H9 (cell line): Measurements from ENCODE around the gene PLAU. TPM values are rescaled to one million over a fixed set of nuclear protein-coding genes. Genes with fewer than 3 reads are reported as not detected.

ENCODE experiments used
- DNase-seq: peaks from one replicate; pipeline ENCODE4 v3.0.0-alpha.2; 2017
- H2AFZ ChIP-seq: one replicate; pipeline ENCODE4 v1.6.1; 2013; ENCODE audit warnings: mild to moderate bottlenecking, low read length, control low read depth, moderate library complexity
- H2AK5ac ChIP-seq: 2 replicates; pipeline ENCODE4 v1.6.1; 2013; ENCODE audit warnings: low read length, control low read depth, mixed read lengths; ENCODE audit not compliant: insufficient read length
- H2BK120ac ChIP-seq: one replicate; pipeline ENCODE4 v1.6.1; 2013; ENCODE audit warnings: low read depth, mild to moderate bottlenecking, low read length, control low read depth, inconsistent platforms; ENCODE audit not compliant: poor library complexity, severe bottlenecking
- H2BK12ac ChIP-seq: 2 replicates; pipeline ENCODE4 v1.6.1; 2013; ENCODE audit warnings: low read length, control low read depth, mixed read lengths, low read depth; ENCODE audit not compliant: insufficient read length
- H2BK15ac ChIP-seq: 2 replicates; pipeline ENCODE4 v1.6.1; 2013; ENCODE audit warnings: low read depth, low read length, control low read depth
- H2BK20ac ChIP-seq: one replicate; pipeline ENCODE4 v1.6.1; 2013; ENCODE audit warnings: low read depth, mild to moderate bottlenecking, low read length, control low read depth, inconsistent platforms; ENCODE audit not compliant: poor library complexity, severe bottlenecking
- H2BK5ac ChIP-seq: 2 replicates; pipeline ENCODE4 v1.6.1; 2013; ENCODE audit warnings: low read length, control low read depth, mixed read lengths; ENCODE audit not compliant: insufficient read length
- H3K14ac ChIP-seq: 2 replicates; pipeline ENCODE4 v1.6.1; 2013; ENCODE audit warnings: low read length, control low read depth; ENCODE audit not compliant: insufficient read depth
- H3K18ac ChIP-seq: 2 replicates; pipeline ENCODE4 v1.6.1; 2013; ENCODE audit warnings: low read depth, mild to moderate bottlenecking, mixed read lengths, low read length, control low read depth; ENCODE audit not compliant: insufficient read length
- H3K23ac ChIP-seq: 2 replicates; pipeline ENCODE4 v1.6.1; 2013; ENCODE audit warnings: low read length, control low read depth, mixed read lengths, low read depth; ENCODE audit not compliant: insufficient read length
- H3K23me2 ChIP-seq: 2 replicates; pipeline ENCODE4 v1.6.1; 2013; ENCODE audit warnings: low read depth, mild to moderate bottlenecking, mixed read lengths, low read length, control low read depth; ENCODE audit not compliant: insufficient read length, poor library complexity, severe bottlenecking
- H3K27ac ChIP-seq: 2 replicates; pipeline ENCODE4 v1.5.1; 2013; ENCODE audit warnings: low read length, control low read depth, mixed read lengths, low read depth; ENCODE audit not compliant: insufficient read length
- H3K27me3 ChIP-seq: 2 replicates; pipeline ENCODE4 v1.6.1; 2013; ENCODE audit warnings: low read length, control low read depth, inconsistent platforms; ENCODE audit not compliant: insufficient read depth
- H3K4ac ChIP-seq: 2 replicates; pipeline ENCODE4 v1.6.1; 2013; ENCODE audit warnings: low read depth, mild to moderate bottlenecking, control low read depth, inconsistent platforms, low read length, moderate library complexity
- H3K4me1 ChIP-seq: 2 replicates; pipeline ENCODE4 v1.6.1; 2013; ENCODE audit warnings: low read length, control low read depth, inconsistent platforms; ENCODE audit not compliant: insufficient read depth
- H3K4me2 ChIP-seq: 2 replicates; pipeline ENCODE4 v1.6.1; 2013; ENCODE audit warnings: low read length, control low read depth, mixed read lengths; ENCODE audit not compliant: insufficient read length, insufficient read depth
- H3K56ac ChIP-seq: 2 replicates; pipeline ENCODE4 v1.6.1; 2013; ENCODE audit warnings: low read depth, mild to moderate bottlenecking, mixed read lengths, low read length, control low read depth; ENCODE audit not compliant: insufficient read length
- H3K79me1 ChIP-seq: 2 replicates; pipeline ENCODE4 v1.6.1; 2013; ENCODE audit warnings: low read depth, mild to moderate bottlenecking, moderate library complexity, low read length, control low read depth, inconsistent platforms; ENCODE audit not compliant: insufficient read depth, poor library complexity, severe bottlenecking
- H3K79me2 ChIP-seq: 2 replicates; pipeline ENCODE4 v1.6.1; 2013; ENCODE audit warnings: low read length, control low read depth, inconsistent platforms; ENCODE audit not compliant: insufficient read depth
- H3K9ac ChIP-seq: 2 replicates; pipeline ENCODE4 v1.6.1; 2013; ENCODE audit warnings: low read length, control low read depth, mixed read lengths; ENCODE audit not compliant: insufficient read length; ENCODE audit errors: extremely low read depth
- H3K9me3 ChIP-seq: one replicate; pipeline ENCODE4 v1.6.1; 2013; ENCODE audit warnings: low read depth, low read length, inconsistent platforms; ENCODE audit not compliant: control insufficient read depth
- H3T11ph ChIP-seq: one replicate; pipeline ENCODE4 v1.6.1; 2013; ENCODE audit warnings: mild to moderate bottlenecking, low read length, control low read depth, inconsistent platforms
- H4K20me1 ChIP-seq: one replicate; pipeline ENCODE4 v1.6.1; 2013; ENCODE audit not compliant: control insufficient read depth, insufficient read length, insufficient read depth
- H4K5ac ChIP-seq: 2 replicates; pipeline ENCODE4 v1.6.1; 2013; ENCODE audit warnings: low read depth, mild to moderate bottlenecking, mixed read lengths, low read length, control low read depth; ENCODE audit not compliant: insufficient read length
- H4K8ac ChIP-seq: replicated peaks from 2 replicates; pipeline ENCODE4 v1.6.1; 2013; ENCODE audit warnings: low read length, control low read depth, mixed read lengths, low read depth; ENCODE audit not compliant: insufficient read length
- H4K91ac ChIP-seq: 2 replicates; pipeline ENCODE4 v1.6.1; 2013; ENCODE audit warnings: low read depth, mild to moderate bottlenecking, moderate library complexity, mixed read lengths, low read length, control low read depth; ENCODE audit not compliant: insufficient read length
- H3K27ac Mint-ChIP-seq, 3 experiments: 2 replicates in 2 of 3; 3 replicates in 1 of 3; pipeline ENCODE4 v1.8.0; 2020 to 2021; ENCODE audit warnings: mixed read lengths in 3 of 3, mild to moderate bottlenecking in 1 of 3, moderate library complexity in 1 of 3
- H3K27me3 Mint-ChIP-seq: 2 replicates; pipeline ENCODE4 v1.8.0; 2021; ENCODE audit warnings: low read depth, mild to moderate bottlenecking, moderate library complexity, mixed read lengths
- H3K36me3 Mint-ChIP-seq, 3 experiments: 2 replicates in 2 of 3; 3 replicates in 1 of 3; pipeline ENCODE4 v1.8.0; 2020 to 2021; ENCODE audit warnings: low read depth in 3 of 3, mixed read lengths in 3 of 3; ENCODE audit not compliant: insufficient read depth in 1 of 3
- H3K4me1 Mint-ChIP-seq, 2 experiments: 2 replicates each; pipeline ENCODE4 v1.8.0; 2020; ENCODE audit warnings: mixed read lengths in 2 of 2
- H3K4me3 Mint-ChIP-seq, 2 experiments: 2 replicates in 1 of 2; 3 replicates in 1 of 2; pipeline ENCODE4 v1.8.0; 2020 to 2021; ENCODE audit warnings: mild to moderate bottlenecking in 2 of 2, mixed read lengths in 2 of 2, moderate library complexity in 1 of 2
- H3K9me3 Mint-ChIP-seq, 2 experiments: 2 replicates in 1 of 2; 3 replicates in 1 of 2; pipeline ENCODE4 v1.8.0; 2020; ENCODE audit warnings: mild to moderate bottlenecking in 2 of 2, mixed read lengths in 2 of 2, moderate library complexity in 1 of 2
- WGBS: extraction: QIAGEN DNeasy Blood & Tissue Kit; methylation state at CpG from one replicate; pipeline ENCODE4 v1.1.7; 2013; ENCODE audit warnings: missing lambda C conversion rate, low lambda C conversion rate, mixed read lengths; ENCODE audit not compliant: insufficient read length; ENCODE audit errors: extremely low coverage; 5-methylcytosine and 5-hydroxymethylcytosine counted together
- total RNA-seq: library from RNA; stranded (reverse); gene quantifications from 2 replicates; pipeline ENCODE4 v1.2.1, GENCODE V29; 2021
- TF ChIP-seq, protein P1 (sequence below): fragments of 200-600 bp; sonication (generic); conservative IDR thresholded peaks from 3 replicates; pipeline ENCODE4 v1.8.0; 2021; ENCODE audit warnings: antibody characterized with exemption, mild to moderate bottlenecking

PLAU gene
- total RNA-seq, 1 experiment from 2014 or later, result 15.0 TPM

DNA sequence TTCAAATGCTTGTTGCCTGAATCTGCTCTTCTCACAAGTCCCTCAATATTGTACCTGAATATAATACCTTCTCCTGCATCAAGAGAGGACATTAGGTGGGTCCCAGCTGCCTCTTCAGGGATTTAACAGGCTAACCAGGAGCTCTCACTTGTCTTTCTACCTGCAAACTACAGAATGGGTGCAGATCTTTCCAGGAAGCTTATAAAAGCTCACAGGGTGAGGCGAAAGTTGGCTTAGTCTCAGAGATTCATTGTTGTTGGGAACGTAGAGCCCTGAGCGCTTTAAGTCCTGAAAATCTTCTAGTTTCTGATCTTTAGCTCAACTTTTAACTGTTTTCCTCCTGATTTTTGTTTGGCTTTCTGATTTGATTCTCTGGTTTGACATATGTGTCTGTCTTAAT lies 25.0 kb downstream of the PLAU start:
- Histone ChIP-seq H2AFZ (no peak overlapping the region), H4K8ac (no peak overlapping the region), H3K56ac (no peak overlapping the region), H4K5ac (no peak overlapping the region), H2BK12ac (no peak overlapping the region), H3K27ac (no peak overlapping the region), H2BK20ac (no peak overlapping the region), H3K27me3 (no peaks in the 10 kb centered on the region), H3K4me1 (no peaks in the 10 kb centered on the region; the same call in 1 of the 2 replicates), H2BK5ac (no peak overlapping the region), H3K23me2 (no peaks in the 10 kb centered on the region), H4K20me1 (no peaks in the 10 kb centered on the region), H2AK5ac (no peak overlapping the region), H3K9me3 (no peaks in the 10 kb centered on the region), H2BK120ac (no peak overlapping the region), H3K14ac (no peak overlapping the region), H3K79me1 (no peaks in the 10 kb centered on the region), H3K18ac (no peak overlapping the region), H3K4ac (no peak overlapping the region), H3K23ac (no peak overlapping the region), H2BK15ac (no peak overlapping the region), H3K9ac (no peak overlapping the region), H3T11ph (no peak overlapping the region), H4K91ac (no peak overlapping the region), H3K4me2 (no peak overlapping the region), H3K79me2 (no peaks in the 10 kb centered on the region)
- H3K4me1 Mint-ChIP-seq, result peaks cover 16 to 19% of the 10 kb centered on the region in 2 experiments
- H3K9me3 Mint-ChIP-seq, result no peaks in the 10 kb centered on the region
- H3K4me3 Mint-ChIP-seq, result no peak overlapping the region
- TF ChIP-seq, protein P1, sequence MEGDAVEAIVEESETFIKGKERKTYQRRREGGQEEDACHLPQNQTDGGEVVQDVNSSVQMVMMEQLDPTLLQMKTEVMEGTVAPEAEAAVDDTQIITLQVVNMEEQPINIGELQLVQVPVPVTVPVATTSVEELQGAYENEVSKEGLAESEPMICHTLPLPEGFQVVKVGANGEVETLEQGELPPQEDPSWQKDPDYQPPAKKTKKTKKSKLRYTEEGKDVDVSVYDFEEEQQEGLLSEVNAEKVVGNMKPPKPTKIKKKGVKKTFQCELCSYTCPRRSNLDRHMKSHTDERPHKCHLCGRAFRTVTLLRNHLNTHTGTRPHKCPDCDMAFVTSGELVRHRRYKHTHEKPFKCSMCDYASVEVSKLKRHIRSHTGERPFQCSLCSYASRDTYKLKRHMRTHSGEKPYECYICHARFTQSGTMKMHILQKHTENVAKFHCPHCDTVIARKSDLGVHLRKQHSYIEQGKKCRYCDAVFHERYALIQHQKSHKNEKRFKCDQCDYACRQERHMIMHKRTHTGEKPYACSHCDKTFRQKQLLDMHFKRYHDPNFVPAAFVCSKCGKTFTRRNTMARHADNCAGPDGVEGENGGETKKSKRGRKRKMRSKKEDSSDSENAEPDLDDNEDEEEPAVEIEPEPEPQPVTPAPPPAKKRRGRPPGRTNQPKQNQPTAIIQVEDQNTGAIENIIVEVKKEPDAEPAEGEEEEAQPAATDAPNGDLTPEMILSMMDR, result no peak
- no peak overlapping the region for H3K27ac Mint-ChIP-seq
- DNase-seq, result no peak
- no CpG with 5 or more reads among the region's 3 CpGs for WGBS
- H3K36me3 Mint-ChIP-seq, result no peaks in the 10 kb centered on the region
- peaks cover 2% of the 10 kb centered on the region for H3K27me3 Mint-ChIP-seq
